Gastrocnemius medialis (tissue), 4 donors: ENCODE measurements around the gene HP. TPM values are rescaled to one million over a fixed set of nuclear protein-coding genes. Genes with fewer than 3 reads are reported as not detected.

Experiments used
- ATAC-seq, 2 donors: fragments of 150-250 bp; one replicate each; pipeline ENCODE4 v1.9.1; 2016
- DNase-seq, 2 donors: peaks; one replicate each; pipeline ENCODE4 v3.0.0-alpha.2; 2019
- H3K27ac ChIP-seq, 4 donors: fragments of 200-600 bp; sonication (generic); 1 replicate in 1 of 4; 2 replicates in 3 of 4; pipeline ENCODE4 v1.5.1; 2016 to 2018; ENCODE audit warnings: mild to moderate bottlenecking in 2 of 4, moderate library complexity in 1 of 4
- H3K27me3 ChIP-seq, 3 donors: fragments of 200-600 bp; sonication (generic) in 2 of 3; 1 replicate in 1 of 3; 2 replicates in 2 of 3; pipeline versions ENCODE4 v1.5.1 to v1.6.0; 2016 to 2019; ENCODE audit warnings: mild to moderate bottlenecking in 1 of 3, moderate library complexity in 1 of 3
- H3K36me3 ChIP-seq, 2 donors: fragments of 200-600 bp; sonication (generic) in 1 of 2; one replicate each; pipeline ENCODE4 v1.5.1; 2017 to 2018
- H3K4me1 ChIP-seq, 2 donors: fragments of 200-600 bp; sonication (generic) in 1 of 2; one replicate each; pipeline ENCODE4 v1.5.1; 2016 to 2017; ENCODE audit warnings: mild to moderate bottlenecking in 2 of 2
- H3K4me3 ChIP-seq, 4 donors: fragments of 200-600 bp; sonication (generic) in 3 of 4; 1 replicate in 1 of 4; 2 replicates in 3 of 4; pipeline ENCODE4 v1.5.1; 2016 to 2019; ENCODE audit warnings: mild to moderate bottlenecking in 2 of 4
- H3K9me3 ChIP-seq, 3 donors: fragments of 200-600 bp; sonication (generic) in 2 of 3; 1 replicate in 1 of 3; 2 replicates in 2 of 3; pipeline ENCODE4 v1.5.1; 2016 to 2019
- CTCF ChIP-seq, 5 experiments: fragments of 450-650 bp in 3 of 5; fragments of 200-600 bp in 2 of 5; sonication (generic) in 2 of 5; IDR thresholded peaks in 4 of 5; conservative IDR thresholded peaks in 1 of 5; 1 replicate in 4 of 5; 2 replicates in 1 of 5; pipeline ENCODE4 v1.5.1; 2016 to 2019; ENCODE audit warnings: antibody characterized with exemption in 5 of 5, mild to moderate bottlenecking in 3 of 5, moderate library complexity in 3 of 5
- POLR2A ChIP-seq, 2 donors: fragments of 450-650 bp; IDR thresholded peaks; one replicate each; pipeline ENCODE4 v1.6.1; 2017; ENCODE audit warnings: antibody characterized with exemption in 2 of 2, mild to moderate bottlenecking in 2 of 2, moderate library complexity in 2 of 2
- in situ Hi-C, 4 donors: fragments of 200-750 bp; cut with MboI; loops; one replicate each; pipeline versions ENCODE4 v1.15.0 to v1.8.0; 2017; ENCODE audit warnings: low sequenced_read_pairs in 4 of 4
- intact Hi-C: fragments of 100-400 bp; cut with DNase I; formaldehyde crosslinking; loops from one replicate; pipeline ENCODE4 v1.15.1; 2023; ENCODE audit warnings: low total_unique reads
- total RNA-seq, 4 donors: library from RNA; depleted of rRNA; stranded (reverse); fragments of >200 nt; gene quantifications; one replicate each; pipeline versions ENCODE4 v1.1.0 to v1.2.3, GENCODE V29; 2016

HP gene
- total RNA-seq, 4 donors from 2014 or later, result 1.5 to 206 (median 63.7) TPM; not detected in 1

GRCh38 chr16:72083778-72084404 lies 29.6 kb downstream of the HP start:
- TF ChIP-seq POLR2A (IDR thresholded peaks at IDR 0.05), result no peak
- TF ChIP-seq CTCF (IDR thresholded peaks at IDR 0.05 in 4 of 5, conservative IDR thresholded peaks at IDR 0.05 in 1 of 5), result no peak
- Histone ChIP-seq H3K9me3 (no peaks in the 10 kb centered on the region), H3K4me3 (no peak overlapping the region), H3K36me3 (peaks cover 4 to 44% of the 10 kb centered on the region in 2 donors), H3K27ac (no peak overlapping the region), H3K4me1 (no peaks in the 10 kb centered on the region), H3K27me3 (no peaks in the 10 kb centered on the region)
- ATAC-seq, result no peak
- in situ Hi-C loops (no loop called here), intact Hi-C loops (no loop called here)
- no peak for DNase-seq

GRCh38 chr16:72084445-72084844 lies 30.1 kb downstream of the HP start:
- ATAC-seq (no peak), DNase-seq (no peak)
- intact Hi-C loops (no loop called here), in situ Hi-C loops (no loop called here)
- Histone ChIP-seq H3K9me3 (no peaks in the 10 kb centered on the region), H3K27ac (no peak overlapping the region), H3K4me1 (no peaks in the 10 kb centered on the region), H3K36me3 (peaks cover 4 to 47% of the 10 kb centered on the region in 2 donors), H3K4me3 (no peak overlapping the region), H3K27me3 (no peaks in the 10 kb centered on the region)
- TF ChIP-seq CTCF (IDR thresholded peaks at IDR 0.05 in 4 of 5, conservative IDR thresholded peaks at IDR 0.05 in 1 of 5), result no peak
- no peak for TF ChIP-seq POLR2A (IDR thresholded peaks at IDR 0.05)

- no peak for ATAC-seq
These were observed 30.7 kb downstream of the HP start for GRCh38 chr16:72085002-72085401.

GRCh38 chr16:72091217-72091616 lies 36.9 kb downstream of the HP start:
- Histone ChIP-seq H3K4me1 (peaks cover 29 to 32% of the 10 kb centered on the region in 2 donors), H3K9me3 (no peaks in the 10 kb centered on the region), H3K27ac (no peak overlapping the region), H3K36me3 (peaks cover 4 to 36% of the 10 kb centered on the region in 2 donors), H3K27me3 (no peaks in the 10 kb centered on the region), H3K4me3 (no peak overlapping the region)
- in situ Hi-C loops, result loop anchor here in 3 of 4 donors (10.0 kb wide), 2 partner anchors 76 to 276 kb away; no protein-coding TSS in a partner anchor
- no peak for DNase-seq
- TF ChIP-seq POLR2A (IDR thresholded peaks at IDR 0.05), result no peak
- no peak for TF ChIP-seq CTCF (IDR thresholded peaks at IDR 0.05 in 4 of 5, conservative IDR thresholded peaks at IDR 0.05 in 1 of 5)
- intact Hi-C loops, result no loop called here
- ATAC-seq, result no peak

More at GRCh38 chr16:72085002-72085401, 30.7 kb downstream of the HP start:
- Histone ChIP-seq H3K27me3 (no peaks in the 10 kb centered on the region), H3K9me3 (no peaks in the 10 kb centered on the region), H3K36me3 (peaks cover 7 to 53% of the 10 kb centered on the region in 2 donors), H3K4me1 (no peaks in the 10 kb centered on the region), H3K4me3 (no peak overlapping the region), H3K27ac (no peak overlapping the region)
- DNase-seq, result no peak
- in situ Hi-C loops (no loop called here), intact Hi-C loops (no loop called here)
- TF ChIP-seq CTCF (IDR thresholded peaks at IDR 0.05 in 4 of 5, conservative IDR thresholded peaks at IDR 0.05 in 1 of 5), result no peak
- TF ChIP-seq POLR2A (IDR thresholded peaks at IDR 0.05), result no peak
